Iris pigment epithelial cell (primary cell): ENCODE results near the gene FCHSD2.

Experiments
- DNase-seq: peaks from one replicate; pipeline ENCODE4 v3.0.0-alpha.2; 2011; ENCODE audit warnings: low read depth

FCHSD2 gene

GRCh38 chr11:72789493-72790131 is 352.5 kb downstream of the FCHSD2 start:
- DNase-seq = no peak

- DNase-seq = no peak
Measured at GRCh38 chr11:72788241-72788640, 353.9 kb downstream of the FCHSD2 start.

- no peak for DNase-seq
Measured at GRCh38 chr11:72787216-72788104, 354.7 kb downstream of the FCHSD2 start.
